Heart left ventricle (tissue), 13 donors: ENCODE measurements around the gene GPR85.

Experiments used
- POLR2A ChIP-seq, 2 donors: fragments of 450-650 bp; IDR thresholded peaks; one replicate each; pipeline ENCODE4 v1.6.1; 2017; ENCODE audit warnings: antibody characterized with exemption in 2 of 2, mild to moderate bottlenecking in 2 of 2, moderate library complexity in 2 of 2
- TF ChIP-seq, protein P1 (sequence below), 12 donors: fragments of 200-600 bp; sonication (generic) in 4 of 12; IDR thresholded peaks; one replicate each; pipeline versions ENCODE4 v1.5.0 to v1.8.0; 2018 to 2022; ENCODE audit warnings: antibody characterized with exemption in 12 of 12, mild to moderate bottlenecking in 5 of 12
- donor health status: ischemic (EF 13 %, LVEDD 7.1; RV severe dilation, severe dysfunction).
- donor health status: DM: no; HTN: yes; CAD: no.
- donor health status: DM: no; HTN: no; CAD: no.
- donor health status: ischemic (EF 25% LVEDD 6.9; RV normal size, moderate dysfunction).
- donor health status: ischemic (EF 25% LVEDD 5.7; RV mildly dilated, moderate dysfunction).
- donor health status: ischemic (EF 35%, LVEDD 5.7; RV mildly dilated, moderate dysfunction).
- donor health status: nonischemic (EF 11% LVEDD 7.7; RV severe dilation, severe dysfunction).
- donor health status: DM: yes; HTN: yes; CAD: no.
- donor health status: PGD.
- donor health status: ischemic (EF 29% LVEDD 5.4; RV normal size, mild dysfunction).
- donor health status: nonischemic (EF 23%, LVEDD 6.1; RV moderate dilation, normal function).

DNA sequence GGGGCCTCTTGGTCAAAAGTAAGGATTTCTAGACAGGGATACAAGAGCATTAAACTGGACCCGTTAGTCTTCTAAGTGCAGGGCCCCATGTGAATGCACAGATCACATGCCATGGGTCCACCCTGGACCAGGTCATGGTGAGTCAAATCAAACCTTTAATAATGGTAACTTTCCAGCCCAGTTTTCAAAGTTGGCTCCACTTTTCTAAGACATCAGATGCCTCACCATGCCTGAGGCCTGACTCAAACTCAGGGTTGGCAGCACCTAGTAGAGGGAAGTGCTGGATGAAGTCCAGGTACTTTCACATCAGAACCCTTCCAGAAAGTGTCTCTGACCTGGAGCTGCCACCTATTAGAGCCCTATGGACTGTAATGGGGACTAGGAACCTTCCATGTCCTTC lies 41.4 kb upstream of the GPR85 start:
- TF ChIP-seq POLR2A (IDR thresholded peaks at IDR 0.05): no peak
- TF ChIP-seq, protein P1, sequence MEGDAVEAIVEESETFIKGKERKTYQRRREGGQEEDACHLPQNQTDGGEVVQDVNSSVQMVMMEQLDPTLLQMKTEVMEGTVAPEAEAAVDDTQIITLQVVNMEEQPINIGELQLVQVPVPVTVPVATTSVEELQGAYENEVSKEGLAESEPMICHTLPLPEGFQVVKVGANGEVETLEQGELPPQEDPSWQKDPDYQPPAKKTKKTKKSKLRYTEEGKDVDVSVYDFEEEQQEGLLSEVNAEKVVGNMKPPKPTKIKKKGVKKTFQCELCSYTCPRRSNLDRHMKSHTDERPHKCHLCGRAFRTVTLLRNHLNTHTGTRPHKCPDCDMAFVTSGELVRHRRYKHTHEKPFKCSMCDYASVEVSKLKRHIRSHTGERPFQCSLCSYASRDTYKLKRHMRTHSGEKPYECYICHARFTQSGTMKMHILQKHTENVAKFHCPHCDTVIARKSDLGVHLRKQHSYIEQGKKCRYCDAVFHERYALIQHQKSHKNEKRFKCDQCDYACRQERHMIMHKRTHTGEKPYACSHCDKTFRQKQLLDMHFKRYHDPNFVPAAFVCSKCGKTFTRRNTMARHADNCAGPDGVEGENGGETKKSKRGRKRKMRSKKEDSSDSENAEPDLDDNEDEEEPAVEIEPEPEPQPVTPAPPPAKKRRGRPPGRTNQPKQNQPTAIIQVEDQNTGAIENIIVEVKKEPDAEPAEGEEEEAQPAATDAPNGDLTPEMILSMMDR (IDR thresholded peaks at IDR 0.05): no peak
